Muscle of leg (tissue), 11 donors: ENCODE results near the gene MOCS3. TPM values are rescaled to one million over a fixed set of nuclear protein-coding genes. Genes with fewer than 3 reads are reported as not detected.

ENCODE experiments used
- DNase-seq: peaks from one replicate; pipeline ENCODE4 v3.0.0; 2013
- H3K27ac ChIP-seq: one replicate; pipeline ENCODE4 v1.5.1; 2013; ENCODE audit warnings: mild to moderate bottlenecking, low read length, control low read depth
- H3K27me3 ChIP-seq: one replicate; pipeline ENCODE4 v1.6.1; 2013; ENCODE audit warnings: low read length; ENCODE audit not compliant: control insufficient read depth, insufficient read depth
- H3K36me3 ChIP-seq: one replicate; pipeline ENCODE4 v1.6.1; 2013; ENCODE audit warnings: low read length; ENCODE audit not compliant: control insufficient read depth, insufficient read depth
- H3K4me1 ChIP-seq: one replicate; pipeline ENCODE4 v1.6.1; 2013; ENCODE audit warnings: low read length; ENCODE audit not compliant: control insufficient read depth, insufficient read depth
- H3K4me3 ChIP-seq: one replicate; pipeline ENCODE4 v1.5.1; 2013; ENCODE audit warnings: low read length, control low read depth
- H3K9me3 ChIP-seq: replicated peaks from 2 replicates; pipeline ENCODE4 v1.6.1; 2013; ENCODE audit warnings: low read depth, low read length; ENCODE audit not compliant: control insufficient read depth
- WGBS: methylation state at CpG from one replicate; pipeline ENCODE4 v1.1.5; 2013; ENCODE audit warnings: missing lambda C conversion rate; ENCODE audit not compliant: insufficient coverage; 5-methylcytosine and 5-hydroxymethylcytosine counted together
- polyA plus RNA-seq, 8 donors: library from polyadenylated mRNA; unstranded; fragments of 120-200 nt; gene quantifications; one replicate each; pipeline versions ENCODE4 v1.2.1 to v1.2.3, GENCODE V29; 2013; ENCODE audit warnings: inconsistent platforms in 1 of 8, low replicate concordance in 1 of 8; ENCODE audit not compliant: insufficient read length in 8 of 8, insufficient read depth in 1 of 8
- total RNA-seq: library from RNA; stranded (reverse); fragments of 120-200 nt; gene quantifications from one replicate; pipeline ENCODE4 v1.2.4, GENCODE V29; 2013

MOCS3 gene
- total and polyA plus RNA-seq, 9 donors, result 2.9 to 4.0 (median 3.4) TPM

DNA sequence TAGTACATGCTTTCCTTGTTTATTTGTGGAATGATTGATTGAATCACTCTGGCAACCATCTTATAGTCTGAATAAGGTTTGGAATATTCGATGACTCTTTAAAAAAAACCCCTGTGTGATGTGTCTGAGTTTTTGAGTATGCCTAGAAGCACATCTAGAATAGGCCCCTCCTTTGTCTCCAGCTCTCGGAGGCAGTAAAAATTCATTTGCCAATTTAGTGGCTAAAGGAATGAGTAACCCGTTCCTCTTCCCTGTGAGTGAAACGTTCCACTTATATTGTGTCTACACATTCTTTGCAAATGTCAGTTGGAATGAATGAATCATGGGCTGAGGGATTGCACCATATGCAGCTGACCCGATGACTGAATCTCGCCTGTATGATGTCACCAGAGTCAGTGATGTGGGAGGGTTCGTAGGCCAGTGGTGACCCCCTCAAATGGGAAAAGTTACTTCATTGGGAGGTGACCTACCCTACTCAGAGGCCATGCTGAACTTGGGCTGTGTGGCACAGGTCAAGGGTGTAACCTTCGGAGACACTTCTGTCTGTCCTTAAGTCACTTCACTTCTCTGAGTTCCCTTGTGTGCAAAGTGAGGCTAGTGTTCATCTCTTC lies 21.6 kb downstream of the MOCS3 start:
- H3K4me1 ChIP-seq, result peaks cover 4% of the 10 kb centered on the region
- peaks cover 18% of the 10 kb centered on the region for H3K27me3 ChIP-seq
- WGBS, result 63% methylated on average over 3 of the region's 8 CpGs
- H3K4me3 ChIP-seq, result no peak overlapping the region
- no peak overlapping the region for H3K27ac ChIP-seq
- no peaks in the 10 kb centered on the region for H3K9me3 ChIP-seq
- no peaks in the 10 kb centered on the region for H3K36me3 ChIP-seq
- peak; percentile 36 for DNase-seq

DNA sequence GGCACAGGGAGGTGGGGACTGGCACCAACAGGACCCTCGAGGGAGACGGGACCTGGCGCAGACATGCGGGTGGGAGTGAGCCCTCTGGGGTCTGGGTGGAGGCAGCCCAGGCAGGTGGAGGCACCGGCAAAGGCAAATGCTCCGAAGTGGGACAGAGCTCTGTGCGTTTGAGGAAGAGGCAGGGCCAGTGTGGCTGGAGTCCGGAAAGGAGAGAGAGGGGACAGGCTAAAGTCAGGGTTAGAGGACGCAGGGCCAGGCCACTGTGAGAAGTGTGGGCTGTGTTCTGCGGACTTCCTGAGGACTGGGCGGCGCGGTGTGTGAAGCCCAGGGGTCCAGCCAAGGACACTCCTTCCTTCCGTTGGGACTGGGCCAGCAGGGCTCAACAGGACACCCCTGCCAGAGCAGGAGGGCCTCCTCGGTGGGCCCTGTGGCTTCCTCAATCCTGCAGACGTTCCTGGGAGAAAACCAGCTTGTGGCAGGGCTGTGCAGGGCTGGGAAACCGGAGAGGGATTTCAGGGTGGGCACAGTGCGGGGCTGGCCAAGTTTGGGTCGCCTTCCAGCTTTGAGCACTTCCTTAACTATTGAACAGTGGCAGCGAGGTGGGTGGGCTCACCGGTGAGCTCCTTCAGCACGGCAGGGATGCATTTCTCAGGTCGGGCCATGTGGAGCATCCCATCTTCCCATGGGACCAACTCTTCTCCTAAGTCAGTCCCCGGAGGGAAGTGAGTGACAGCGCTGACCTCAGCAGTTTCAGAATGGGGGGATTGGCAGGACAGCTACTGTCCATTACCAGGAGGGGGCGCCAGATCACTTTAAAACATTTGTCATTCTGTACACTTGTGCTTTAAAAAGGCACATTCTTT lies 22.5 kb downstream of the MOCS3 start:
- peak; percentile 63 for DNase-seq
- Histone ChIP-seq H3K9me3 (no peaks in the 10 kb centered on the region), H3K36me3 (no peaks in the 10 kb centered on the region), H3K27me3 (peaks cover 16% of the 10 kb centered on the region), H3K4me1 (peaks cover 4% of the 10 kb centered on the region), H3K4me3 (no peak overlapping the region), H3K27ac (no peak overlapping the region)
- WGBS, result 46% methylated on average over 21 of the region's 26 CpGs

DNA sequence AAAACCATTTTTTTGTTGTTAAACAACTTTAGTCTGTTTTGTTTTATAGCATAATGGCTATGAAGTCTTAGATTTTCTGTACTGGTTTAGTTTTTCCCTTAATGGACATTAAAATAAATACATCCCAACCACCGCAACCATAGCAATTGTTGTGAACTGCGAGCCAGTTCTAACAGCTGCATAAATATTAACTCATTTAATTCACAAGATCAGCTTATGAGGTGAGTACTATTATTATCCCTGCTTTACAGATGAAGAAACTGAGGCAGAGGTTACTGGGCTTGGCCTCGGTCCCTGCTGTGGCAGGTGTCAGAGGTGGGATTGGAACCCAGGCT lies 23.1 kb downstream of the MOCS3 start:
- DNase-seq, result no peak
- no peak overlapping the region for H3K27ac ChIP-seq
- no peaks in the 10 kb centered on the region for H3K36me3 ChIP-seq
- H3K9me3 ChIP-seq, result no peaks in the 10 kb centered on the region
- WGBS, result 100% methylated on average over 1 of the region's 3 CpGs
- H3K4me3 ChIP-seq, result no peak overlapping the region
- H3K27me3 ChIP-seq, result peaks cover 16% of the 10 kb centered on the region
- H3K4me1 ChIP-seq, result peaks cover 4% of the 10 kb centered on the region

DNA sequence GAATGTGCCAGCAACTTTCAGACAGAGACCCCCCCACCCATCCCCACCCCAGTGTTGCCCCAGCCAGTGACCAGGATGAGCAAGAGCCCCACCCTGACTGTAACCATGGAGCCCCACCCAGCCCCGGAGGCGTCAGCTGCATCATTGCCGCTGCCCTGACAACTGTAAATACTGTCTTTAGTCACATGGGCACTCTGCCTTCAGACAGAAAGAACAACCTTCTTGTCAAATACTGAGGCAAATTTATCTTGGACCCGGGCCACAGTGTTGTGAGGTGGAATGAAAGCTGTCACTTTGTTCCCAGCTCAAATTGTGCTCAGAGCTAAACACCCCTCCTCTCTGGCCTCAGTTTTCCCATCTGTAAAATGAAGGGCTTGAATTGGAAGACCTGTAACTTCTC lies 23.7 kb downstream of the MOCS3 start:
- no CpG with 5 or more reads among the region's 4 CpGs for WGBS
- no peak overlapping the region for H3K4me3 ChIP-seq
- H3K9me3 ChIP-seq, result no peaks in the 10 kb centered on the region
- H3K27ac ChIP-seq, result no peak overlapping the region
- peaks cover 11% of the 10 kb centered on the region for H3K27me3 ChIP-seq
- peak; percentile 51 for DNase-seq
- H3K4me1 ChIP-seq, result peaks cover 4% of the 10 kb centered on the region
- H3K36me3 ChIP-seq, result no peaks in the 10 kb centered on the region

DNA sequence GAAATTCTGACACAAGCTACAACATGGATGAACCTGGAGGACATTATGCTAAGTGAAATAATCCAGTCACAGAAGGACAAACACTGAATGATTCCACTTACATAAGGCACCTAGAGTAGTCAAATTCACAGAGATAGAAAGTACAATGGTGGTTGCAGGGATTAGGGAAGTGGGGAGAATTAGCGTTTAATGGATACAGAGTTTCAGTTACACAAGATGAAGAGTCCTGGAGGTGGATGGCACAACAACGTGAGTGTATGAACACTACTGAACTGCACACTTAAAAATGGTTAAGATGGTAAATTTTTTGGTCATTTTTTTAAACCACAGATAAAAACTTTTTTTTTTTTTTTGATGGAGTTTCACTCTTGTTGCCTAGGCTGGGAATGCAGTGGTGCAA lies 24.7 kb downstream of the MOCS3 start:
- H3K27me3 ChIP-seq, result peaks cover 4% of the 10 kb centered on the region
- no peak overlapping the region for H3K27ac ChIP-seq
- WGBS, result 80% methylated on average over 2 of the region's 2 CpGs

DNA sequence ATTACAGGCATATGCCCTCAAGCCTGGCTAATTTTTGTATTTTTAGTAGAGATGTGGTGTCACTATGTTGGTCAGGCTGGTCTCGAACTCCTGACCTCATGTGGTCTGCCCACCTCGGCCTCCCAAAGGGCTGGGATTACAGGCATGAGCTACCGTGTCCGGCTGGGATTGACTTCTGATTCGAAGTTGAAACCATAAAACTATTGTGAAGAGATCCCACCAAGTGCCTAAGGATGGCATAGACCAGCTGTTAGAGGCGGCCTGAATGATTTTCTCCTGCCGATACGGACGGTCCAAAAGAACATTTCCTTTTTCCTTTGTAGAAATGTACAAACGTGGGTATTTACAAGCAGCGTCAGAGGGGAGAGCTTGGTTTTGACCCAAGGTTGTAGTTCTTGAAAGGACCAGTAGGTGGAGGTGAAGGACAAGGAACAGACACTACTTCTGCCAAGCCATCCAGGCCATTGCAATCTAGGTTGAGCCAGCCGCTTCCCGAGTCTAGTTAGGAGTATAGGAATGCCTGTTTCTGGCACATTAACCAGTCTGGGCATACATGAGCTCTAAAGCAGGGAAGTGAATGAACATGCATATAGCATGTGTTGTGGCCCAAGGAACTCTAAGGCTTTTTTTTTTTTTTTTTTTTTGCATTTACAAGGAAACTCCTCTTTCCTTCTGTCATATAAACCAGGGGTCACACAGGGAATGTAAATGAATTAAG lies 29.0 kb downstream of the MOCS3 start:
- 14% methylated on average over 8 of the region's 13 CpGs for WGBS
- no peaks in the 10 kb centered on the region for H3K4me1 ChIP-seq
- peaks cover 2% of the 10 kb centered on the region for H3K27me3 ChIP-seq
- DNase-seq, result peak; percentile 92
- no peak overlapping the region for H3K4me3 ChIP-seq
- H3K36me3 ChIP-seq, result no peaks in the 10 kb centered on the region
- H3K9me3 ChIP-seq, result no peaks in the 10 kb centered on the region
- H3K27ac ChIP-seq, result no peak overlapping the region

More for the DNA sequence above, 24.7 kb downstream of the MOCS3 start:
- Histone ChIP-seq H3K4me3 (no peak overlapping the region), H3K9me3 (no peaks in the 10 kb centered on the region), H3K4me1 (peaks cover 4% of the 10 kb centered on the region), H3K36me3 (no peaks in the 10 kb centered on the region)
- no peak for DNase-seq

DNA sequence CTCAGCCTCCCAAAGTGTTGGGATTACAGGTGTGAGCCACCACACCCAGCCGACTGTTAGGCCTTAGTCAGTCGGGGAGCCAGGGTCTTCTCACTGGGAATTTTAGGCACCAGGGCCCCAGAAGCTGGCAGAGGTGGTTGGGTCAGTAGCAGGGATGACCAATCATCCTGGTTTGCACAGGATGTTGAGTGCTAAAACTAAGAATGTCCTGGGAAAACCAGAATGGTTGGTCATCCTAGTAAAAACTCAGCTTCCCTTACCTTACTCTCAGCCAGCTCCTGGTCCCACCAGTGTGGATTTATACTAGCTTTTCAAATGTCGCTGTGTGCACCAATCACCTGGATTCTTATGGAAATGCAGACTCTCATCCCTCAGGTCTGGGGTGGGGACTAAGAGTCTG lies 32.5 kb downstream of the MOCS3 start:
- Histone ChIP-seq H3K4me3 (no peak overlapping the region), H3K4me1 (no peaks in the 10 kb centered on the region), H3K27ac (no peak overlapping the region), H3K36me3 (no peaks in the 10 kb centered on the region), H3K27me3 (peaks cover 4% of the 10 kb centered on the region), H3K9me3 (no peaks in the 10 kb centered on the region)
- no CpG with 5 or more reads among the region's 3 CpGs for WGBS
- no peak for DNase-seq

DNA sequence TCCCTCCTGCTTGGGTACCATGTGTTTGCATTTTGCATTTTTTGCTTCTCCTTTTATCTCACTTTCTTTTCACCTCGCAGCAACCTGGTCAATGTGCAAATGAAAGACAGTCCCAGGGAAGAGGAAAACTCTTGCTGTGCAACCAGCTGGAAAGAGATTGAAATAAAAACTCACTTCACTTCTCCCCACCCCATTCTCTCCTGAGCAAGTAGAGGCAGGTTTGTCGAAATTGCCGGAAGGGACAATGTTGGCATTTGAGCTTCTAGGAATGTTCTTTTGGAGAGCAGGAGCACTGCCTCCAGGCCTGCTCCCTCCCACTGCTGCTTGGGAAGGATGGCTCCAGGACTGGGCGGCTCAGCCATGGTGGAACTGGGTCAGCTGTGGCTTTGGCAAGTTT lies 33.7 kb downstream of the MOCS3 start:
- Histone ChIP-seq H3K4me1 (no peaks in the 10 kb centered on the region), H3K27ac (no peak overlapping the region), H3K27me3 (peaks cover 9% of the 10 kb centered on the region), H3K4me3 (no peak overlapping the region), H3K9me3 (no peaks in the 10 kb centered on the region), H3K36me3 (no peaks in the 10 kb centered on the region)
- DNase-seq, result no peak
- WGBS, result 43% methylated on average over 3 of the region's 4 CpGs

DNA sequence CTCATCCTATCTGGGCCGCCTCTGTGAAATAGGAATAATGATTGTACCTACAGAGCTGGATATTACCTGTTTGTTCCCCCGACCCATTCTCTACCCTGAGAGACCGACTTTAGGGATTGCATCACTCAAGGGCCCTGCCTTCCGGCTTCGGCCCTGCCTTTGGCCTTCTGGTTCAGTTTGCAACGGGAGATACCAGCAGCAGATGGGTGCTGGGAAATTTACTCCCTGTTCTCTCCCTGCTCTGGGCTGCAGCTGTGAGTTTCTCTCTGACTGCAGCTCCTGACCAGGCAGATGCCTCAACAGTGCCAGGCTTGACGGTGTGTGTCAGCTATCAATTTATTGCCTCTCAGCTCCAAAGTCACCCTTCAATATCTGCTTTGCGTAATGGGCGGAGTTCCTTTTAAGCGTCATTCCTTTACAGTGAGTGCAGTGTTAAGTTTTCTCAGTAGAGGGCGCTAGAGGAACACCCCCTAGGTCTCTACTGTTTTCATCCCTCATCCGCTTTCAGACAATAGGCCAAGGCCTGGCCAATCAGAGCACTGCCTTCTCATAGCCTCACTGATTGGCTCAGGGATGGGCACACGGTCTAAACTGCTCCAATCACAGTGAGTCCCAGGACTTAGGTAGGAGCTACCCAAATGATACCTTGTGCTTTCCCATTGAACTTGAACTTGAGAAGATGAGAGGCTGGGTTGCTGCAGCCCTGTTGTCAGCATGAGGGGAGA lies 34.3 kb downstream of the MOCS3 start:
- WGBS, result 39% methylated on average over 10 of the region's 13 CpGs
- no peaks in the 10 kb centered on the region for H3K9me3 ChIP-seq
- peaks cover 12% of the 10 kb centered on the region for H3K27me3 ChIP-seq
- no peak overlapping the region for H3K4me3 ChIP-seq
- no peak for DNase-seq
- no peak overlapping the region for H3K27ac ChIP-seq
- no peaks in the 10 kb centered on the region for H3K4me1 ChIP-seq
- H3K36me3 ChIP-seq, result no peaks in the 10 kb centered on the region

DNA sequence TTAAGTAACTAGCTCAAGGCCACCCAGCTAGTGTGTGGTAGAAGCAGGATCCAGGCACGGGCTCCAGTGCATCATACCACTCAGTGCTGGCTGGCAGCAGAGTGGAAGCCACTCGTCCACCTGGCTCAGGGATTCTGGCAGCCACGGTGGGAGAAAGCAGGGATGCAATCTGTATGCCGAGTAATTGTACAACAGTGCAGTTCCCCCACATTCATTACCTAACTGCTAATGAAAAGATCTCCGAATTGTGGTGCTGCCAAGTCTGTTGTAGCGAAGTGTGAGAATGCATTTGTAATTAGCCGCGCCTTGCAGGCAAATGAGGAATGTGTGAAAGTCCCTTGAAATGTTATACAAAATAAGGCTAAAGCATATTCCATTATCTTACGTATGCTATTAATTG lies 35.3 kb downstream of the MOCS3 start:
- Histone ChIP-seq H3K27ac (no peak overlapping the region), H3K36me3 (no peaks in the 10 kb centered on the region), H3K4me1 (no peaks in the 10 kb centered on the region), H3K9me3 (no peaks in the 10 kb centered on the region), H3K27me3 (peaks cover 12% of the 10 kb centered on the region), H3K4me3 (no peak overlapping the region)
- no CpG with 5 or more reads among the region's 9 CpGs for WGBS
- DNase-seq, result no peak
